OCI-LY7 (cell line): ENCODE results near the gene GOLGA7B.

Source experiments
- EZH2phosphoT487 ChIP-seq: fragments of 200-600 bp; sonication (generic); IDR thresholded peaks from 2 replicates; pipeline ENCODE4 v1.6.1; 2018; ENCODE audit warnings: low read depth, borderline replicate concordance, mild to moderate bottlenecking, mixed run types, antibody characterized with exemption, low read length, moderate library complexity, mixed read lengths
- TF ChIP-seq, protein P1 (sequence below): fragments of 200-600 bp; sonication (generic); conservative IDR thresholded peaks from 2 replicates; pipeline ENCODE4 v1.5.1; 2014; ENCODE audit warnings: mild to moderate bottlenecking, antibody characterized with exemption, low read length, moderate library complexity, mixed read lengths

DNA sequence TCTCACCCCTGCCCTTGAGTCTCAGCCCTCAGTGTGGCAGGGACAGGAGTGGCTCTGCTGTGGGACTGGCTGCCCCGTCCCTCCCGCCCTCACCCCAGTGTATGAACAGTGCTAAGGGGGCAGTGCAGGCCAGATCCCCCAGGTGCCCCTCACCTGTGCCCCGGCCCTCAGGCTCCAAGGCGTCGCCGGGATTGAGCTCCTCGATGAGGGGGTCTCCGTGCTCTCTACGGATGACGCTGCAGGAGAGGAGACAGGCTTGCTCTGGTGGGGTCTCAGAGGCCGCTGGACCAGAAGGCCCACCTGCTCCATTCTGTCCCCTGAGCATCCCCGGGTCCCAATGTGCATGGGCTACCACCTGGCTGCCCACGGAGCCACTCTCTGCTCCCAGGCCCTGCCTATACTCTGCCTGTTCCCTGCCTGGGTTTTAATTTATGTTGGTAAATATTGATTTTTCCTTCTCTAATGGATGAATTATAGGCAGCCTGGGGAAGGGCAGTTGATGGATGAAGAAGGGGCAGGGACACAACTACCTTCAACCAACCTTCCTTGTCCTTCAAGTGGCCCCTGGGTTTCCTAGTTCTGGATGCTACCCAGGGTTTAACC lies 47.2 kb downstream of the GOLGA7B start:
- TF ChIP-seq, protein P1, sequence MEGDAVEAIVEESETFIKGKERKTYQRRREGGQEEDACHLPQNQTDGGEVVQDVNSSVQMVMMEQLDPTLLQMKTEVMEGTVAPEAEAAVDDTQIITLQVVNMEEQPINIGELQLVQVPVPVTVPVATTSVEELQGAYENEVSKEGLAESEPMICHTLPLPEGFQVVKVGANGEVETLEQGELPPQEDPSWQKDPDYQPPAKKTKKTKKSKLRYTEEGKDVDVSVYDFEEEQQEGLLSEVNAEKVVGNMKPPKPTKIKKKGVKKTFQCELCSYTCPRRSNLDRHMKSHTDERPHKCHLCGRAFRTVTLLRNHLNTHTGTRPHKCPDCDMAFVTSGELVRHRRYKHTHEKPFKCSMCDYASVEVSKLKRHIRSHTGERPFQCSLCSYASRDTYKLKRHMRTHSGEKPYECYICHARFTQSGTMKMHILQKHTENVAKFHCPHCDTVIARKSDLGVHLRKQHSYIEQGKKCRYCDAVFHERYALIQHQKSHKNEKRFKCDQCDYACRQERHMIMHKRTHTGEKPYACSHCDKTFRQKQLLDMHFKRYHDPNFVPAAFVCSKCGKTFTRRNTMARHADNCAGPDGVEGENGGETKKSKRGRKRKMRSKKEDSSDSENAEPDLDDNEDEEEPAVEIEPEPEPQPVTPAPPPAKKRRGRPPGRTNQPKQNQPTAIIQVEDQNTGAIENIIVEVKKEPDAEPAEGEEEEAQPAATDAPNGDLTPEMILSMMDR: no peak
- TF ChIP-seq EZH2phosphoT487: no peak
